ENCODE measurements around the gene ABTB1.
"Not testable (repeated sequence)": the region's sequence is repeated elsewhere in the genome, so short reads cannot be mapped to it uniquely, and the experiment has no call there.

Gene ABTB1

DNA sequence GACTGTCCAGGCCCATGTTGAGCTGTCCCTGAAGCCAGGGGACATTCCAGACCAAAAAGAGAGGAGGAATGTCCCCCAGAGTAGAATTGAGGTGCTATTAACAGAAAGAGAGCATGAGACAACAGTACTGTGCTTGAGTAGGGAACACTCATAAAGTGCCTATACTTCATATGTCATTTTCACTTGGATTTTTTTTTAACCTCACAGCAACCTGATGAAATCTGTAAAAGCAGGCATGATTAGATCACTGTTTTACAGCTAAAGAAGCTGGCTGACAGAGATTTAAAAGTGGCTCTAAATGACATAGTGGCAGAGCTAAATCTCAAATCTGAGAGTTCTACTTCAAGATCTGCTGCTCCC is 24.9 kb upstream of the ABTB1 start:
- DNase-seq (ENCODE audit: low read depth in 2 of 2): no peak

- DNase-seq (ENCODE audit: low read depth in 2 of 2): no peak
Measured at GRCh38 chr3:127650236-127650635, 22.5 kb upstream of the ABTB1 start.

GRCh38 chr3:127651516-127652172 is 21.1 kb upstream of the ABTB1 start:
- no peak for DNase-seq (ENCODE audit: low read depth in 2 of 2)

DNA sequence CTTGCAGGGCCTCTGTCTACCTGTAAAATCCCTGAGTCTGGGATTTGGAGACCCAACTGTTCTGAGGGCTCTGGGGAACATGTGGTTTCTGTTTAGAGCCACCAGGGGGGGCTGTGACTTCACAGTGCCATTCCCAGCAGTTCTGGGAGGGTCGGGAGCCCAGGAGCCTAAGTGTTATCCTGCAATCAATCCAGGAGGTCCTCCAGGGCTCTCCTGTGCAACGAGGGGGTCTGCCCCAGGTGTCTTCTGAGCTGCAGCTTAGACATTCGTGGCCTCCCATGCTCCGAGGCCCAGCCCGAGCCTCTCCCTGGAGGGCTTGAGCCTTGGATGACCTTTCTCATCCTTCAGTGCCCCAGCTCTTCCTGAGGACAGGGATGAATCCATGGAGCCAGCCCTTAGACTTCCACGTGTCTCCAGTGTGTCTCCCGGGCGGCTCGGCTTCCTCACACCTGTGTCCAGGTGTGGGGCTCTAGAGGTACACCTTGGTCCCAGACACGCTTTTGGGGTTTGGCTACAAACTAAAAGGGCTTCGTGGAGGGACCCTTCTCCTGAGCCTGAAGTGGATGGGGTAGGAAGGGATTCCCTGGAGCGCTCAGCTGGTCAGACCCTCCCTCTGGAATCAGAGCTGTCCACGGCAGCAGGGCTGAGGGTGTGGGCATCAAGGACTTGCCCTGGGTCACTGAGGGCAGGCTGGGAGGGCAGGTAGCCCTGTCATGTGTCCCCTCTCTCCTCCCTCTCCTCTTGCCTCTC is 20.3 kb upstream of the ABTB1 start:
- DNase-seq (ENCODE audit: low read depth in 2 of 2): no peak

DNA sequence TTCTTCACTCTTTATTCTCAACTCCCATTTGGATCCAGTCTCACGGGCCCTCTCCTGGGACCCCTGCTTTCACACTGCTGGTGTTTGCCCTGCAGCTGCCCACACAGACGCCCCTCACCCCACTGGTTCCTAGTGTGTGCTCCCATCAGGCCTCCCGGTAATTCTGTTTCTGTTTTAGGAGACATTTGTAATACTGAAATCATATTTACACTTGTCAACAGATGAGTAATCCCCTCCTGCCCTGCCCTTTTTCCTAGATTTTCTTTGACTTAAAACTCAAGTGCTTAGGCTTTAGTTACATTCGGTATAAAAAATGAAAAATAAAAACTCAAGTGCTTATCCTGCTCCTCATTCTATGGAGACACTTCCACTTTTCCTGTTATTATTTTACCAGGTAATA is 18.4 kb upstream of the ABTB1 start:
- DNase-seq (ENCODE audit: low read depth in 2 of 2): no peak

- DNase-seq (ENCODE audit: low read depth in 2 of 2): not testable (repeated sequence)
Measured at GRCh38 chr3:127654993-127655392, 17.8 kb upstream of the ABTB1 start.

- no peak for DNase-seq (ENCODE audit: low read depth in 2 of 2)
Measured at GRCh38 chr3:127655641-127656040, 17.1 kb upstream of the ABTB1 start.

DNA sequence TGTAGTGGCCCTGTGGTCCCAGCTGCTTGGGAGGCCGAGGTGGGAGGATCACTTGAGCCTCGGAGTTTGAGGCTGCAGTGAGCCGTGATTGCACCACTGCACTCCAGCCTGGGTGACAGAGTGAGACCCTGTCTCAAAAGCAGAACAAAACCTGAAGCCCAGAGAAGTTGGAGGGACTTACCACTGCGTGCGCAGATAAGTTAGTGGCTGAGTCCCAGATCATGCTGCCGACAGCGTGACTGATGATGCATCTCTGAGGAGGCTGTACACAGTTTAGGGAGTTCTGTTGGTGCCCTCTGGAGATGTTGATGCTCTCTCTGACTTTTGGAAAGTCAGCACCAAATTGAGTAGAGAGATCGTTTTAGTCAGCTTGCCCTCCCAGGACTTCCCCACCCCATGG is 15.8 kb upstream of the ABTB1 start:
- no peak for DNase-seq (ENCODE audit: low read depth in 2 of 2)

DNA sequence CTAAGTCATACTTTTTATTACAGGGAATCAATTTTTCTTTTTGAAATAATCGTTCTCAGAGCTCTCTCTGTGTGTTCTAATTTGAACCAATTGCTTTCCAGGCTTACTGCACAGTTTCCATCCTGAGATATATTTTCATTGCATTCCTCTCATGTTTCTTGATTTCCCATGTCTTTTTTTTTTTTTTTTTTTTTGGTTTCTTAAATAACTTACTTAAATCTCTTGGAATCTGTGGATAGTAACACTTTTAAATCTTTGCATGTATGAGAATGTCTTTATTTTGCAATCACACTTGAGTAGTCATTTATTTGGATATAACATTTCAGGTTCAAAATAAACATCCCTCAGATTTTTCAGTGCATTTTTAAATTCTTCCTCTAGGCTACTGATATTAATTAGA is 14.5 kb upstream of the ABTB1 start:
- no peak for DNase-seq (ENCODE audit: low read depth in 2 of 2)

DNA sequence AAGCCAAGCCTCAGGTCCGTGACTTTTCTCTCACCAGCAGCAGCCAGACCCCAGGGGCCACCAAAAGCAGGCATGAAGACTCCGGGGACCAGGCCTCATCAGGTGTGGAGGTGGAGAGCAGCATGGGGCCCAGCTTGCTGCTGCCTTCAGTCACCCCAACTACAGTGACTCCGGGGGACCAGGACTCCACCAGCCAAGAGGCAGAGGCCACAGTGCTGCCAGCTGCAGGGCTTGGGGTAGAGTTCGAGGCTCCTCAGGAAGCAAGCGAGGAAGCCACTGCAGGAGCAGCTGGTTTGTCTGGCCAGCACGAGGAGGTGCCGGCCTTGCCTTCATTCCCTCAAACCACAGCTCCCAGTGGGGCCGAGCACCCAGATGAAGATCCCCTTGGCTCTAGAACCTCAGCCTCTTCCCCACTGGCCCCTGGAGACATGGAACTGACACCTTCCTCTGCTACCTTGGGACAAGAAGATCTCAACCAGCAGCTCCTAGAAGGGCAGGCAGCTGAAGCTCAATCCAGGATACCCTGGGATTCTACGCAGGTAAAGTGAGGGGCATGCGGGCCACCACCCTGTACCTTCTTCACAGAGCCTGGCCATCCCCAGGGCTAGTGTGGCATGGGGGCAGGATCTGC is 12.0 kb upstream of the ABTB1 start:
- no peak for DNase-seq (ENCODE audit: low read depth in 2 of 2)

- DNase-seq (ENCODE audit: low read depth in 2 of 2): no peak
Measured at GRCh38 chr3:127661600-127661999, 11.2 kb upstream of the ABTB1 start.

- no peak for DNase-seq (ENCODE audit: low read depth in 2 of 2)
Measured at GRCh38 chr3:127662001-127662469, 10.7 kb upstream of the ABTB1 start.

DNA sequence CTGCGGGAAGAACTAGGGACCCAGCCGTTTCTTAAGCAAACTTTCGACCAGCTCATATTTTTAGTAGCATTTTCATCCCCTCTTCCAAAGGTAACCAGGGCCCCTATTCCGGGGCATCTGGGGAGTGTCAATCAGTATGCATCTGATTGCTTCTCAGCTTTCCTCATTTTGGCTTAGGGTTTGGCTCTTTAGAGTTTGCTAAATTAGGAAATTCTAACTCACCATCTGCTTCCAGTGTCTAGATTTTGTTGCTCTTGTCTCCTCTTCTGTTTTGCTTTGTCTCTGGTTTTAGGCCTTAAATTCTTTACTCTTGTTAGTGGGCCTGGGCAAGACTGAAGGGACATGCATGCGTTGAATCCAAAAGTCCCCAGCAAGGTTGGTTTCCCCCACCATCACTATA is 9.6 kb upstream of the ABTB1 start:
- no peak for DNase-seq (ENCODE audit: low read depth in 2 of 2)

GRCh38 chr3:127665165-127665564 is 7.6 kb upstream of the ABTB1 start:
- no peak for DNase-seq (ENCODE audit: low read depth in 2 of 2)

DNA sequence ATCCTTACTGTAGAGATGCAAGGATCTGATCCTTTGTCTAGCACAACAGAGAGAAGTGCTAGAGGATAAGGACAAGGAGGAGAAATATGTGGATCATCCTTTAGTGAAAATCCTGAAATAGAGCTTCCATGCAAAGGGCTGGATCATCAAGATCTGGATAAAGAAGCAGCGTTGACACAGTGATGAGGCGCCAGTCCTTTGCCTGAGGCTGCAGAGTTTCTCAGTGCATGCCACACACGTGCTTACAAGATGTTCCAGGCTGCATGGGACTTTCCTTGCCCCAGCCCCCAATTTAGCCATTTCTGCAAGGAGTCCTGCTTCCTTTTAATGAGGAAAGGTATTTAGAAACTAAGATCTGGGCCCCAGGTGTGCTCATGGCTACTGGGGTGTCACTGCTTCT is 7.2 kb upstream of the ABTB1 start:
- DNase-seq (ENCODE audit: low read depth in 2 of 2): no peak

DNA sequence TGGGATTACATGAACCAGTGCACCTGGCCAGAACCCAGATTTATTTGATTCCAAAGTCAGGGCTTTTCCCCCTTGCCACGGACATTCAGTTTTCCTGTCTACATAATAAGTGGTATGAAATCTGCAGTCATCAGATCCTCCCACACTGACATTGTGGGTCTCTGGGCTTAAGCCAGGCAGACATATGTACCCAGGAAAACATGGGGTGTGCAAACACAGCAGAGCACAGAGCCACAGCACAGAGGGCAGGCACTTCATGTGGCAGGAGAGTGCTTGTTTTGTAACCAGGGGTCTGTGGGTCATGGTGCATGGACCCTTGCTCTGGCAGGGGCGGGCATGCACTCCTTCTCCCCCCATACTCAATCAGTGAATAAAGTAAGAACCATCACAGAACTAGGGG is 6.1 kb upstream of the ABTB1 start:
- DNase-seq (ENCODE audit: low read depth in 2 of 2): no peak

- DNase-seq (ENCODE audit: low read depth in 2 of 2): no peak
Measured at GRCh38 chr3:127667119-127667681, 5.6 kb upstream of the ABTB1 start.

DNA sequence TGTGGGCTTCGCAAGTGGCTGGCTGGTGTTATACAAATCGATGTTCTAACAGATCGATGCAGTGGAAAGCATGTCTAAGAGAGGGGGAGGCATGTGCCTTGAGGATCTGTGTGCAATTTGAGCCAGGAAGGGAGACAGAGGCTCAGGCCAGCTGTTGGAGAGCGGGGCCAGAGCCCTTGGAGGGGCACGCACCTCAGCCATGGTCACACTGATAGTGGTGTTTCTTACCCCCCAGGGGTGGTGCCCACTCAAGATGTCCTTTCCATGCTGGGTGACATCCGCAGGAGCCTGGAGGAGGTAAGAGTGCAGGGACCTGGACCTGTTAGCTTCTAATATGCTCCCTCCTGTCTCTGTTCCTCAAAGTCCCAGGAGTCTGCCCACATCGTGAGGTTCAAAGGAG is 3.8 kb upstream of the ABTB1 start:
- no peak for DNase-seq (ENCODE audit: low read depth in 2 of 2)

- no peak for DNase-seq (ENCODE audit: low read depth in 2 of 2)
Measured at GRCh38 chr3:127669541-127670228, 3.1 kb upstream of the ABTB1 start.

DNA sequence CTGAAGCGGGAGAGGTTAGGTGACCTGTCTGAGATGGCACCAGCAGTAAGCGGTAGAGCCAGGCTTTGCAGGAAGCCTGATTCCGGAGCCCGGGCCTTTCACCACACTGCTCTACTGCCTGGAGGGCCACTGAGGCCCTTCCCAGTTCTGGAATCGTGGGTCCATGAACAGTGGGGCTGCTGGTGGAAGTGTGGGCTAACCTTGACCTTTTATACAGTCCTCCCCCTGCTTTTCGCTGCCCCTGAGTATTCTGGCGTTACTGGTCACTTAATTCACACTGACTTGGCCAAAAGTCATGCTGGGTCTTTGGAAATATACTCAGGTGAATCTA is 2.6 kb upstream of the ABTB1 start:
- DNase-seq (ENCODE audit: low read depth in 2 of 2): no peak

- no peak for DNase-seq (ENCODE audit: low read depth in 2 of 2)
Measured at GRCh38 chr3:127670761-127671522, 1.8 kb upstream of the ABTB1 start.
